ENCODE results near the gene FBXL4.

- TF ChIP-seq CTCF (IDR thresholded peaks at IDR 0.05; ENCODE audit: insufficient read depth, low read length) (no peak), REST (IDR thresholded peaks at IDR 0.05; ENCODE audit: insufficient replicate concordance, low read depth) (no peak), SPI1 (IDR thresholded peaks at IDR 0.05; ENCODE audit: borderline replicate concordance, low read depth) (no peak), POLR2AphosphoS5 (IDR thresholded peaks at IDR 0.05; ENCODE audit: low read depth) (no peak)
Observed at GRCh38 chr6:98946266-98946878, 1.4 kb downstream of the FBXL4 start.

Measured in HL-60 (cell line).